ENCODE measurements around the gene ANGEL1.

The ANGEL1 gene

GRCh38 chr14:76812422-76813383 is at the start of gene ANGEL1:
TSS of gene ANGEL1 (minus strand) at chr14:76812882. CDS start at chr14:76812827, 55 bp downstream.
- DNase-seq: peak; percentile 18

GRCh38 chr14:76861574-76862255 is 49.0 kb upstream of the ANGEL1 start:
- no peak for DNase-seq

- DNase-seq: no peak
Observed at GRCh38 chr14:76856769-76857168, 44.1 kb upstream of the ANGEL1 start.

GRCh38 chr14:76855066-76855465 is 42.4 kb upstream of the ANGEL1 start:
- DNase-seq: no peak

GRCh38 chr14:76848879-76849278 is 36.2 kb upstream of the ANGEL1 start:
- DNase-seq: no peak

GRCh38 chr14:76846331-76847047 is 33.8 kb upstream of the ANGEL1 start:
- no peak for DNase-seq

- peak; percentile 0 for DNase-seq
Observed at GRCh38 chr14:76844223-76844622, 31.5 kb upstream of the ANGEL1 start.

- DNase-seq: no peak
Observed at GRCh38 chr14:76842414-76842813, 29.7 kb upstream of the ANGEL1 start.

- no peak for DNase-seq
Observed at GRCh38 chr14:76837524-76837923, 24.8 kb upstream of the ANGEL1 start.

GRCh38 chr14:76836029-76836630 is 23.4 kb upstream of the ANGEL1 start:
- no peak for DNase-seq

- no peak for DNase-seq
Observed at GRCh38 chr14:76834241-76834661, 21.6 kb upstream of the ANGEL1 start.

GRCh38 chr14:76833011-76833410 is 20.3 kb upstream of the ANGEL1 start:
- DNase-seq: no peak

- DNase-seq: no peak
Observed at GRCh38 chr14:76832503-76832988, 19.9 kb upstream of the ANGEL1 start.

- no peak for DNase-seq
Observed at GRCh38 chr14:76830556-76830955, 17.9 kb upstream of the ANGEL1 start.

- no peak for DNase-seq
Observed at GRCh38 chr14:76829650-76830421, 17.2 kb upstream of the ANGEL1 start.

GRCh38 chr14:76829013-76829365 is 16.3 kb upstream of the ANGEL1 start:
- no peak for DNase-seq

- DNase-seq: no peak
Observed at GRCh38 chr14:76828339-76829012, 15.8 kb upstream of the ANGEL1 start.

GRCh38 chr14:76827696-76828296 is 15.1 kb upstream of the ANGEL1 start:
- DNase-seq: no peak

- no peak for DNase-seq
Observed at GRCh38 chr14:76826122-76826521, 13.4 kb upstream of the ANGEL1 start, which contains the start of gene LRRC74A. TSS of gene LRRC74A (plus strand) at chr14:76826408. CDS start at chr14:76826698, 290 bp downstream.

- no peak for DNase-seq
Observed at GRCh38 chr14:76820700-76821099, 8.0 kb upstream of the ANGEL1 start.
